Psoas muscle (tissue), 8 donors: Measurements from ENCODE around the gene ST3GAL4. TPM values are rescaled to one million over a fixed set of nuclear protein-coding genes. Genes with fewer than 3 reads are reported as not detected.

Experiments used
- ATAC-seq, 4 donors: fragments of 200-7000 bp; cut with Tn5 transposase; one replicate each; pipeline ENCODE4 v1.9.1; 2020; ENCODE audit warnings: moderate library complexity in 3 of 4, mild to moderate bottlenecking in 2 of 4
- DNase-seq, 2 donors: peaks; one replicate each; pipeline ENCODE4 v3.0.0-alpha.2; 2020
- H3K27ac ChIP-seq: fragments of 200-600 bp; one replicate; pipeline ENCODE4 v1.8.0; 2022
- H3K27me3 ChIP-seq, 3 donors: fragments of 200-600 bp in 1 of 3; one replicate each; pipeline versions ENCODE4 v1.6.1 to v1.8.0; 2013 to 2022; ENCODE audit warnings: low read length in 2 of 3, mild to moderate bottlenecking in 2 of 3, moderate library complexity in 1 of 3; ENCODE audit not compliant: insufficient read depth in 3 of 3
- H3K36me3 ChIP-seq, 2 donors: fragments of 200-600 bp in 1 of 2; one replicate each; pipeline versions ENCODE4 v1.6.1 to v1.8.0; 2013 to 2022; ENCODE audit warnings: low read depth in 1 of 2, mild to moderate bottlenecking in 1 of 2, moderate library complexity in 1 of 2; ENCODE audit not compliant: insufficient read depth in 1 of 2
- H3K4me1 ChIP-seq: fragments of 200-600 bp; one replicate; pipeline ENCODE4 v1.8.0; 2022
- H3K4me3 ChIP-seq: fragments of 200-600 bp; one replicate; pipeline ENCODE4 v1.8.0; 2022; ENCODE audit warnings: mild to moderate bottlenecking
- H3K9me3 ChIP-seq: fragments of 200-600 bp; one replicate; pipeline ENCODE4 v1.8.0; 2022
- CTCF ChIP-seq: fragments of 200-600 bp; IDR thresholded peaks from one replicate; pipeline ENCODE4 v1.8.0; 2022; ENCODE audit warnings: antibody characterized with exemption
- WGBS, 3 donors: extraction: QIAGEN DNeasy Blood & Tissue Kit; methylation state at CpG; one replicate each; pipeline versions ENCODE4 v1.1.6 to v1.1.7; 2013; 5-methylcytosine and 5-hydroxymethylcytosine counted together
- intact Hi-C, 2 donors: fragments of 100-400 bp; cut with DNase I; formaldehyde crosslinking; loops; one replicate each; pipeline versions ENCODE4 v1.11.0 to v1.14.2; 2022
- polyA plus RNA-seq, 3 donors: library from polyadenylated mRNA; stranded (reverse); fragments of 200-250 nt; gene quantifications; one replicate each; pipeline ENCODE4 v1.2.3, GENCODE V29; 2013
- total RNA-seq, 4 donors: library from RNA; stranded (reverse); fragmentation: NEBNext Ultra II Directional in 2 of 4; extraction: Animal tissue kit (Norgen Biotek cat#: 25700) in 2 of 4; gene quantifications; one replicate each; pipeline versions ENCODE4 v1.2.1 to v1.2.4, GENCODE V29; 2021 to 2023
- donor health status: healthy with polysubstance abuse.
- donor health status: DM: no; HTN: no; CAD: no; lungs with moderate emphysema.
- donor health status: Bipolar disorder and iron deficiency.
- donor health status: healthy.
- donor health status: DM: yes; HTN: yes; CAD: no.
- donor health status: DM: no; HTN: no; CAD: no.
- donor health status: DM: no; HTN: no; CAD: no.
- donor health status: DM: yes; HTN: yes; CAD: no.

ST3GAL4 gene
- total and polyA plus RNA-seq, 7 donors: 3.5 to 9.3 (median 4.7) TPM

- DNase-seq: no peak
- H3K27me3 ChIP-seq: peaks cover 0 to 2% (median 0%) of the 10 kb centered on the region in 3 donors
- intact Hi-C loops: no loop called here
- no peaks in the 10 kb centered on the region for H3K9me3 ChIP-seq
- no peak overlapping the region for H3K27ac ChIP-seq
- ATAC-seq: no peak
- no peaks in the 10 kb centered on the region for H3K4me1 ChIP-seq
- WGBS, 3 donors: 84 to 89% (median 86%) methylated on average over 15 of the region's 15 CpGs
- H3K36me3 ChIP-seq: no peaks in the 10 kb centered on the region
- no peak overlapping the region for H3K4me3 ChIP-seq
- TF ChIP-seq CTCF: no peak
These were observed 105.1 kb downstream of the ST3GAL4 start for GRCh38 chr11:126460417-126461095.

- Histone ChIP-seq H3K27me3 (peaks cover 0 to 4% (median 2%) of the 10 kb centered on the region in 3 donors), H3K4me3 (no peak overlapping the region), H3K36me3 (no peaks in the 10 kb centered on the region), H3K9me3 (no peaks in the 10 kb centered on the region), H3K4me1 (no peaks in the 10 kb centered on the region), H3K27ac (no peak overlapping the region)
- ATAC-seq (no peak), DNase-seq (no peak)
- no peak for TF ChIP-seq CTCF
- WGBS, 3 donors: 83 to 90% (median 85%) methylated on average over 8 of the region's 8 CpGs
- intact Hi-C loops: no loop called here
These were observed 105.6 kb downstream of the ST3GAL4 start for GRCh38 chr11:126461096-126461440.

GRCh38 chr11:126461996-126462395 is 106.5 kb downstream of the ST3GAL4 start:
- 87 to 96% (median 90%) methylated on average over 6 of the region's 6 CpGs for WGBS, 3 donors
- Histone ChIP-seq H3K36me3 (no peaks in the 10 kb centered on the region), H3K9me3 (no peaks in the 10 kb centered on the region), H3K4me3 (no peak overlapping the region), H3K27me3 (peaks cover 0 to 7% (median 2%) of the 10 kb centered on the region in 3 donors), H3K4me1 (no peaks in the 10 kb centered on the region), H3K27ac (no peak overlapping the region)
- TF ChIP-seq CTCF: no peak
- intact Hi-C loops: no loop called here
- ATAC-seq (no peak), DNase-seq (no peak)

GRCh38 chr11:126462422-126462821 is 106.9 kb downstream of the ST3GAL4 start:
- TF ChIP-seq CTCF: no peak
- Histone ChIP-seq H3K4me3 (no peak overlapping the region), H3K9me3 (no peaks in the 10 kb centered on the region), H3K27ac (no peak overlapping the region), H3K36me3 (no peaks in the 10 kb centered on the region), H3K4me1 (no peaks in the 10 kb centered on the region), H3K27me3 (peaks cover 0 to 7% (median 2%) of the 10 kb centered on the region in 3 donors)
- 97 to 99% (median 97%) methylated on average over 7 of the region's 7 CpGs for WGBS, 3 donors
- no peak for DNase-seq
- ATAC-seq: no peak
- intact Hi-C loops: no loop called here

Other genes with a start within 250 kb of the ST3GAL4 start
- 100 to 1,000 TPM in 1 of 4 donors, 10 to 100 TPM in 3; 75.1 to 139 (median 88.7) TPM for gene RPUSD4, start 144.0 kb upstream of the ST3GAL4 start, total RNA-seq
- 100 to 1,000 TPM in 1 of 3 donors, 10 to 100 TPM in 2; 61.6 to 128 (median 65.9) TPM for gene RPUSD4, start 144.0 kb upstream of the ST3GAL4 start, polyA plus RNA-seq
- 10 to 100 TPM; 16.4 to 46.7 (median 24.5) TPM for gene FAM118B, start 143.9 kb upstream of the ST3GAL4 start, total RNA-seq
- 10 to 100 TPM; 13.3 to 37.7 (median 15.3) TPM for gene FAM118B, start 143.9 kb upstream of the ST3GAL4 start, polyA plus RNA-seq
- 100 to 1,000 TPM in 1 of 4 donors, 10 to 100 TPM in 3; 54.4 to 105 (median 71.2) TPM for gene SRPRA, start 86.8 kb upstream of the ST3GAL4 start, total RNA-seq
- gene SRPRA, start 86.8 kb upstream of the ST3GAL4 start, polyA plus RNA-seq: 10 to 100 TPM; 48.7 to 82.2 (median 76.2) TPM
- gene FOXRED1, start 86.5 kb upstream of the ST3GAL4 start, total RNA-seq: 10 to 100 TPM; 12.3 to 27.7 (median 21.7) TPM
- gene FOXRED1, start 86.5 kb upstream of the ST3GAL4 start, polyA plus RNA-seq: 10 to 100 TPM; 17.9 to 27.1 (median 18.3) TPM
- 1 to 10 TPM; 5.8 to 9.6 (median 6.5) TPM for gene TIRAP, start 72.6 kb upstream of the ST3GAL4 start, total RNA-seq
- gene TIRAP, start 72.6 kb upstream of the ST3GAL4 start, polyA plus RNA-seq: 1 to 10 TPM; 3.3 to 7.9 (median 4.1) TPM
- gene DCPS, start 51.6 kb upstream of the ST3GAL4 start, total RNA-seq: 10 to 100 TPM; 11.8 to 16.7 (median 14.2) TPM
- 10 to 100 TPM; 12.1 to 20.5 (median 15.5) TPM for gene DCPS, start 51.6 kb upstream of the ST3GAL4 start, polyA plus RNA-seq